Dermis lymphatic vessel endothelial cell (primary cell): Measurements from ENCODE around the gene OR5AR1. TPM values are rescaled to one million over a fixed set of nuclear protein-coding genes. Genes with fewer than 3 reads are reported as not detected.

Source experiments
- total RNA-seq: library from RNA; depleted of rRNA; stranded (reverse); fragments of >200 nt; gene quantifications from 2 replicates; pipeline ENCODE4 v1.2.1, GENCODE V29; 2014

Gene OR5AR1
- not detected in 2 replicates for total RNA-seq

DNA sequence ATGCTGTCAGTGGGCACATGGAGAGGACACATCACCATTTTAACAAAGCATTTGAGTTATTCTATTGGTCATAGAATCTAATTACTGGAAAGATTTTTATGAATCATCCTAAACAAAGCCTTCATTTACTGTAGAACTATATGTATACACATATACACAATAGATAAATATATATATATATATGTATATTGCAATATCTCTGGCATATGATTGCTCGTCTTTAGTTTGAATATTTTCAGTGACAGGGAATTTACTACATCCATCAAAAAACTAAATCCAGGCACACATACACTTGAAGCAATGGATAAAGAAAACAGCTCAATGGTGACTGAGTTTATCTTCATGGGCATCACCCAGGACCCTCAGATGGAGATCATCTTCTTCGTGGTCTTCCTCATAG, at the start of gene OR5AR1:
Gene OR5AR1 (plus strand): TSS at position 301 of the 400 bp plus-strand sequence. CDS start 0 bp downstream, at position 301.

DNA sequence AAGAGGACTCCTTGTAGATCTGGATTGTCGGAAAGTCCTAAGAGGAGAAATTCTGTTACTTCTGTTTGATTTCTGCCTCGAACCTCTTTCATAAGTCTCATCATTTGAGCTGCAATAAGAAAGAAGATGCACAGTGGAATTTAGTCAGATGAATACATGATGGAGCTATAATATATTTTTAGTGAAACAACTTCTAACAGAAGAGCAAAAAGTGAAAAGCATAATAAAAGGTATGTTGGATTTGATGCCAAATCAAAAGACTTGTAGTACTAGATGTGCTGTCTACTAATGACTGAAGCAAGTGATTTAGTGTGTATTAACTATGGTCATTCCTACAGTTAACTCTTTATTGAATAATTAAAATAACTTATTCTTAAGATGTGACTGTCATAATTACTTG, 21.1 kb upstream of the OR5AR1 start, which contains the start of gene OR5AP2:
Gene OR5AP2 (minus strand): TSS at position 101 of the 400 bp plus-strand sequence. CDS start 0 bp downstream, at position 101.

DNA sequence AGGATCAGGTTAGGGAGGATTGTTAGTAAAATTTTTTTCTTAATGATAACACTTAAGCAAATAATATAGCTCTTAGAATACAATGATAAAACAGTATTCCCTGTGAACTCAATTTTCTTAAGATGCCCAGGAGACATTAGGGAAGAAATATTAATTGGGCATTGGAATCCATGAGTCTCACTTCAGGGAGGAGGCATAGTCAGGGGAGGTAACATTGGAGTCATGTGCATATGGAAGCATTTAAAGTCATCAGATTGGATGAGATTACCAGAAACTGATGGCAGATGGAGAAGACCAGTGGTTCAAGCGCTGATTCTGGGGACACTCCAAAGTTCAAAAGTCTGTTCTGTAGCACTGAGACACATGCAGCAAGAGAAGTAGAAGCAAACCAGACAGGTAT, 35.3 kb downstream of the OR5AR1 start, which contains the start of gene OR9G1:
Gene OR9G1 (plus strand): TSS at position 301 of the 400 bp plus-strand sequence. CDS start 1,293 bp downstream, outside the sequence.

Other genes starting within 250 kb of the OR5AR1 start
- gene OR5M3, start 190.3 kb upstream of the OR5AR1 start, total RNA-seq = not detected in 2 replicates
- gene OR5M8, start 172.3 kb upstream of the OR5AR1 start, total RNA-seq = not detected in 2 replicates
- gene OR5M11, start 120.4 kb upstream of the OR5AR1 start, total RNA-seq = not detected in 2 replicates
- not detected in 2 replicates for gene OR5M10, start 86.0 kb upstream of the OR5AR1 start, total RNA-seq
- not detected in 2 replicates for gene OR5M1, start 48.8 kb upstream of the OR5AR1 start, total RNA-seq
- not detected in 2 replicates for gene OR5AP2, start 21.2 kb upstream of the OR5AR1 start, total RNA-seq
- gene OR9G1, start 35.4 kb downstream of the OR5AR1 start, total RNA-seq = not detected in 2 replicates
- not detected in 2 replicates for gene OR9G4, start 85.0 kb downstream of the OR5AR1 start, total RNA-seq